HG03432 (cell line): ENCODE data around the gene KIFC3.
"Not testable (repeated sequence)": the region's sequence is repeated elsewhere in the genome, so short reads cannot be mapped to it uniquely, and the experiment has no call there.

Source experiments
- ATAC-seq: cut with Tn5 transposase; IDR thresholded peaks from one replicate; pipeline ENCODE4 v1.9.1; 2021; ENCODE audit warnings: mild to moderate bottlenecking, moderate library complexity; ENCODE audit not compliant: unreplicated experiment

The KIFC3 gene

GRCh38 chr16:57802341-57803133, at the start of gene KIFC3:
Gene KIFC3, minus strand, starts transcription at chr16:57802491. Its CDS starts 4,248 bp downstream, at chr16:57798243.
- ATAC-seq: no peak

DNA sequence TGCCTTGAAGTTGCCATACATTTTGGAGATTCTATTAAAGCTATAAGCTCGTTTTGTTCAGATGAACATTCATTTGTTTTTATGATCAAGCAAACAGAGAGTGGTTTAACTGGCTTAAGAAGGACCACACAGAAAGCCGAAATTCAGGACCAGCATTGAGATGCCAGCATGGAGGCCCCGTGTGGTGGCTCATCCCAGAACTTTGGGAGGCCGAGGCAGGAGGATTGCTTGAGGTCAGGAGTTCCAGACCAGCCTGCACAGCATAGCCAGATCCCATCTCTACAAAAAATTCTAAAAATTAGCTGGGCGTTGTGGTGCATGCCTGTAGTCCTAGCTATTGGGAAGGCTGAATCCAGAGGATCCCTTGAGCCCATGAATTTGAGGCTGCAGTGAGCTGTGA, 45.9 kb upstream of the KIFC3 start:
- ATAC-seq: no peak

DNA sequence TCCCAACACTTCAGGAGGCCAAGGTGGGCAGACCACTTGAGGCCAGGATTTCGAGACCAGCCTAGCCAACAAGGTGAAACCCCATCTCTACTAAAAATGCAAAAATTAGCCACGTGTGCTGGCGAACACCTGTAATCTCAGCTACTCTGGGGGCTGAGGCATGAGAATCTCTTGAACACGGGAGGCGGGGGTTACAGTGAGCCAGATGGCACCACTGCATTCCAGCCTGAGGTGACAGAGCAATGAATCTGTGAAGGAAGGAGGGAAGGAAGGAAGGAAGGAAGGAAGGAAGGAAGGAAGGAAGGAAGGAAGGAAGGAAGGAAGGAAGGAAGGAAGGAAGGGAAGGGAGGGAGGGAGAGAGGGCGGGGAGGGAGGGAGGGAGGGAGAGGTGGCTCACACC, 44.6 kb upstream of the KIFC3 start:
- not testable (repeated sequence) for ATAC-seq

DNA sequence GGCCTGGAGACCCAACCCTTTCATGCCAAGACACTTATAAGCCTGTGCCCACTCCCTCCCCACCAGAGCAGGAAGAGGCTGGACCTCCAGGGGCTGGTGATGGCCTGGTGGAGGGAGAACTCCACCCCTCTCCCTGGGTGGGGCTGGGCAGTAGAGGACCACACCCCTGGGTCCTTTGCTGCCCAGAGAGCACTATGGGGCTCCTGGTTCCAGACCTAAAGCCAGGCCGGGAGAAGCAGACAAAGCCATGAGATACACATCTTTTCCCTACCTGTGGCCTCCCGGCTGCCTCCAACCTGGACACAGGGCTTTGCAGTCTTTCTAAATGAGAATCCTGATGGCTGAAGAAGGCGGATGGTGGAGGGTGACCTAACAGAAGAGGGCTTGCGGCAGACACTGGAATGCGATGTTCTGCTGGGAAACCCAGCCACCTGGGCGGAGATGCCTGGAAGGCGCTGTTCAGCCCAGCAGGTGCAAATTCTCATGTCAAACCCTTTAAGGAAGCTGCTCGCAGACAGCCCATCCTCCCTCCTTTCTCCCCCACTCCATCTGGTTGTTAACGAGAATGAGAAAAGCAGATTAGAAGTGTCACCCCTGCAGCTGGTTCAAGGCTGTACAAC, 43.9 kb upstream of the KIFC3 start:
- no peak for ATAC-seq

- no peak for ATAC-seq
Observed at GRCh38 chr16:57845115-57845514, 42.8 kb upstream of the KIFC3 start.

DNA sequence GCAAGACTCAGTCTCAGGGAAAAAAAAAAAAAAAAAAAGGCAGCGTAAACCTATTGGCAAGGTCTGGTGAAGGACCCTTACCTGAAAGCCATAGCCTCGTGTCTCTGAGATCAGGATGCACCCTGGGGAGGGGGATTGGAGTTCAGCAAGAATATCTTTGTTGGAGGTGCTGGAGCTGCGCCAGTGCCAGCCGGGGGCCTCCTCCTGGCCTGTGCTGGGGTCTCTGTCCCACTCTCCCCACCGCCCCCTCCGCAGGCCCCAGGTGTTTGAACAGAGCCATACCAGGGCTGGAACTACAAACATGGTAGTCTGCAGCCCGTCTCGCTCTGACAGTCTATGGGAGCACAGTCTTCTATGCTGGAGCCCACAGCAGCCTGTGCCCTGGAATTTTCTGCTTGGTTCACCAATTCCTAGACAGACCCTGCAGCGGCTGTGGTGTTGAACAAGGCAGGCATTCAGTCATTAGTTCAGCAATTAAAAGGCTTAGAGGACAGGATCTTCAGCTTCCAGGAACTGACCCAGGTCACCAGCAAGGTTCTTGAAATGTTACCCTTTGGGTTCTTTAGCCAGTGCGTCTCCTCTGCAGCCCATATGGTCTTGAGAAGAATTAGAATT, 42.2 kb upstream of the KIFC3 start:
- ATAC-seq: no peak

- no peak for ATAC-seq
Observed at GRCh38 chr16:57843400-57843799, 41.1 kb upstream of the KIFC3 start.

GRCh38 chr16:57842601-57843000, 40.3 kb upstream of the KIFC3 start:
- ATAC-seq: no peak

- no peak for ATAC-seq
Observed at GRCh38 chr16:57840833-57841232, 38.5 kb upstream of the KIFC3 start.

- no peak for ATAC-seq
Observed at GRCh38 chr16:57838161-57838560, 35.9 kb upstream of the KIFC3 start.

DNA sequence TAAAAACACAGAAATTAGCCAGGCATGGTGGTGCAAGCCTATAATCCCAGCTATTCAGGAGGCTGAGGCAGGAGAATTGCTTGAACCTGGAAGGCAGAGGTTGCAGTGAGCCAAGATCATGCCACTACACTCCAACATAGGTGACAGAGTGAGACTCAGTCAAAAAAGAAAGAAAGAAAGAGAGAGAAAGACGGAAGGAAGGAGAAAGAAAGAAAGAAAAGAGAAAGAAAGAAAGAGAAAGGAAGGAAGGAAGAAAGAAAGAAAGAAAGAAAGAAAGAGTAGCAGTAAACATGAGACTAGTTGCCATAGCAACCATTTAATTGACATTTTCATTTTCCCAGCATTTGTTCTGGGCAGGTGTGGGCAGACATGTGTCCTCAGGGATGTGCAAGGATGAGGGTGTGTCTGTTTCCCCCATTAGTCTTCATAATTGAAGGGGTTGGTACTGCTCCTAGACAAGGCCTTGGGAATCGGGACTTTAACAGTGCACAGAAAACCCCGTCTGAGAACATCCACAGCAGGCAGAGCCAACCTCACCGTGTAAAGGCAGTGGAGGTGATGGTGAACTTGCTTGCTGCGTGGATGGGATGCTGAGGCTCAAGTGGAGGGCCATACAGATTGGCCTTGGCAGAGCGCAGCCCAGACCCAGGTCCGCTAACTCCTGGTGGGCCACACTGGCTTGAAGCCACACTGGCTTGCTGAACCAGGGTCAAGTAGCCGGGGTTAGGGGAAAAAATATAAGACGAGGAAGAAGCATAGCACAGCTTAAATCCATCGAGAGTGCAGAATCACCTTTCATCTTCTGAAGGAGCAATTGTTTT, 35.2 kb upstream of the KIFC3 start:
- ATAC-seq: no peak

DNA sequence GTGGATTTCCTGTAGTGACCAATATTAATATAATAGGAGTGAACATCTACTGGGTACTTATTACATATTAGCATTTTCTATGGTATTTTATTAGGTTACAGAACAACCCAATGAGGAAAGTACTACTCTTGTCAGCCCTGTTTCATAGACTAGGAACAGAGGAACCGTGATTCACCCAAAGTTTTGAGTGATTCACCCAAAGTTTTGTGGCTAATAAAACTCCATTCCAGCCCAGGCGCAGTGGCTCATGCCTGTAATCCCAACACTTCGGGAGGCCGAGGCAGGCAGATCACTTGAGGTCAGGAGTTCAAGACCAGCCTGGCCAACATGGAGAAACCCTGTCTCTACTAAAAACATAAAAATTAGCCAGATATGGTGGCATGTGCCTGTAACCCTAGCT, 33.1 kb upstream of the KIFC3 start:
- ATAC-seq: not testable (repeated sequence)

- ATAC-seq: no peak
Observed at GRCh38 chr16:57834936-57835335, 32.6 kb upstream of the KIFC3 start.

- ATAC-seq: no peak
Observed at GRCh38 chr16:57830890-57831484, 28.7 kb upstream of the KIFC3 start.

- no peak for ATAC-seq
Observed at GRCh38 chr16:57829969-57830360, 27.7 kb upstream of the KIFC3 start.

DNA sequence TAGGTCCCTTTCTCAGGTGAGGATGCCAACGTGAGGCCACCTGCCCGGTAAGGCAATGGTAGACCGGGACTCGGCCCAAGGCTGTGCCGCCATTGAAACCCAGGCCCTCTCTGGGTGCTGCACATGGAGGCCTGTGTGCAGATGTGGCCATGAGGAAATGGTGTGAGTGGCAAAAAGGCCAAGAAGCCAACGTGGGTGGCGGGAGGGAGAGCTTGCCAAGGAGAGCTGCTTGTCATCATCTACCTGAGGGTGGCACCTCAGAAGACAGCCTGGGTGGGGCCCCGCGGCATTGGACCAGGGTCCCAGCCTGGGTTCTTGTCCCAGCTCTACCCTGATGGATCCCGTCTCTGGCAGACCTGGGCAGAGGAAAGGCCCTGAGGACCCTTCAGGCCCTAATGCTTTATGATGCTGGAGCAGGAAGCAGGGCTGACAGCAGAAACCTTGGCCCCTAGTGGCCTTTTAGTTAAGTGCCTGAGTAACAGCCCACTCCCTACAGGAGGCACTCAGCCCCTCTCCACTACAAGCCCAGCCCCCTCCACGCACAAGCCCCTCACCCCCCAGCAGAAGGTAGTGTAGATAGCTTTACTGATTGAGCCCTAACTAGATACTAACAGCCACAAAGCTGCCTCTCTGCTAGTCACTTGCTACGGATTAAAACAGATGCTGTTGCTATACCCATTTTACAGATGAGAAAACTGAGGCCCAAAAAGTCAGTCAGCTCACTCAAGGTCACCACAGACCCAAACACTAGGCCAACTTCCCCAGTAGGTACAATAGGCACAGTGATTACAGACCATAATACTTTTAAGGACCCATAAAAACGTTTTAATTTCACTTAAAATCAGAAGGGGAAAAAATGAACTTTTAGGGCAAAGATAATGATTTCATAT, 26.2 kb upstream of the KIFC3 start:
- ATAC-seq: no peak

DNA sequence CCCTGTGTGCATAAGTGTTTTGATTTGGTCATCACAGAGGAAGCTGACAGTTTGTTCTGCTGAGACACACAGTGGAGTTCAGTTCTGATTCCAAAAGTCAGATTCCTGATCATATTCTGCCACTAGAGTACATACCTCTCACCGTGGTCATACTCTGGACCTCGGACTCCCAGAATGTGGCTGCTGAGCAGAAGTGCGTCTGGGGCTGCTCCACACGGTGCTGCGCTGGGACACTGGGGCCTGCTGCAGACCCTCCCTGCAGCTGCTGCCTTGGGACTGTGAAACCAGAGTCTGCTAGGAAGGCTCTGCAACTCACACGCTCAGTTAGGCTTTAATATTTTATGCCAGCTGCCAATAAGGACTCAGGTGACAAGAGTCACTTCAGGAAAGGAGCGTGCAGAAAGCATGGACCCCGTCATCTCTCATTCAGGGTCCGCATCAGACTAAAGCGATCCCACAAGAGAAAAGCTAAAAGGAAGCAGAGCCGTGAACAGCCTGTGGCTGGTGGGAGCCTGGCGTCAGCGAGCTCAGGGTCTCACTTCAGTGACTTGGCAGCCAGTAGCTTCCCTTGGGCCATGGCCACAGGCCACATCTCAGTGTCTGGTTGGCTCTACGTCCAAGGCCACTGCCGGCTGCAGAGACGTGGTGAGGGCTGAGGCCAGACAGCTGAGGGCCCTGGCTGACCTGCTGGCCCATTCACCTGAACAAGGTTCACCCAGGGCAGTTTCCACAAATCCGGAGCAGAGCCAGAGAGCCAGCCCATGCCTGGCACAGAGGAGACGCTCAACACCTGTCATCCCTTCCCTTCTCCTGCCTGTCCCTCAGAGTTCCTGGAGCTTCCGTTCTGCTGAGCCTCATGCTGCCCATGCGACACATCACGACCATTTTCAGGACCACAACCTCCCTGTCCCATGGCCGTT, 24.7 kb upstream of the KIFC3 start:
- no peak for ATAC-seq

- no peak for ATAC-seq
Observed at GRCh38 chr16:57826052-57826451, 23.8 kb upstream of the KIFC3 start.
